HL-60 (cell line): ENCODE results near the gene ARF6.

ENCODE experiments used
- CTCF ChIP-seq: IDR thresholded peaks from one replicate; pipeline ENCODE4 v1.5.1; 2011; ENCODE audit warnings: low read length, control low read depth, inconsistent platforms; ENCODE audit not compliant: insufficient read depth
- POLR2AphosphoS5 ChIP-seq: IDR thresholded peaks from 2 replicates; pipeline ENCODE4 v1.6.1; 2012; ENCODE audit warnings: low read depth
- SPI1 ChIP-seq: IDR thresholded peaks from 2 replicates; pipeline ENCODE4 v1.6.1; 2012; ENCODE audit warnings: low read depth, mild to moderate bottlenecking, borderline replicate concordance

- TF ChIP-seq CTCF (no peak), SPI1 (no peak), POLR2AphosphoS5 (no peak)
Observed at GRCh38 chr14:49863487-49864281, 29.2 kb upstream of the ARF6 start.
